ENCODE measurements around the gene HOXC5. TPM values are rescaled to one million over a fixed set of nuclear protein-coding genes. Genes with fewer than 3 reads are reported as not detected.

Gene HOXC5
- total RNA-seq, 3 donors from 2014 or later: not detected

GRCh38 chr12:54036620-54037359 lies 3.9 kb downstream of the HOXC5 start:
- intact Hi-C loops (cut with DNase I, micrococcal nuclease): no loop called here
- no peaks in the 10 kb centered on the region for H3K36me3 ChIP-seq (ENCODE audit: low read depth)
- H3K4me3 ChIP-seq: no peak overlapping the region
- no peak for DNase-seq
- no peak for TF ChIP-seq CTCF (IDR thresholded peaks at IDR 0.05)
- no peaks in the 10 kb centered on the region for H3K9me3 ChIP-seq
- no peak for ATAC-seq
- peaks cover 8% of the 10 kb centered on the region for H3K4me1 ChIP-seq (ENCODE audit: low read depth)

- peaks cover 8% of the 10 kb centered on the region for H3K4me1 ChIP-seq (ENCODE audit: low read depth)
- H3K36me3 ChIP-seq (ENCODE audit: low read depth): no peaks in the 10 kb centered on the region
- intact Hi-C loops (cut with DNase I, micrococcal nuclease): no loop called here
- no peaks in the 10 kb centered on the region for H3K9me3 ChIP-seq
- no peak overlapping the region for H3K4me3 ChIP-seq
- DNase-seq (no peak), ATAC-seq (peak; percentile 28)
- TF ChIP-seq CTCF (IDR thresholded peaks at IDR 0.05): no peak
These were observed 4.8 kb downstream of the HOXC5 start for GRCh38 chr12:54037360-54038283.

- Histone ChIP-seq H3K9me3 (no peaks in the 10 kb centered on the region), H3K4me3 (no peak overlapping the region), H3K36me3 (ENCODE audit: low read depth) (no peaks in the 10 kb centered on the region), H3K4me1 (ENCODE audit: low read depth) (peaks cover 5% of the 10 kb centered on the region)
- ATAC-seq: no peak
- no peak for DNase-seq
- intact Hi-C loops (cut with DNase I, micrococcal nuclease): no loop called here
- no peak for TF ChIP-seq CTCF (IDR thresholded peaks at IDR 0.05)
These were observed 5.5 kb downstream of the HOXC5 start for GRCh38 chr12:54038284-54038870.

GRCh38 chr12:54038871-54039414 lies 6.1 kb downstream of the HOXC5 start:
- Histone ChIP-seq H3K9me3 (no peaks in the 10 kb centered on the region), H3K4me3 (no peak overlapping the region), H3K36me3 (ENCODE audit: low read depth) (no peaks in the 10 kb centered on the region), H3K4me1 (ENCODE audit: low read depth) (no peaks in the 10 kb centered on the region)
- ATAC-seq (peak; percentile 36), DNase-seq (no peak)
- TF ChIP-seq CTCF (IDR thresholded peaks at IDR 0.05): no peak
- intact Hi-C loops (cut with DNase I, micrococcal nuclease): no loop called here

GRCh38 chr12:54039417-54040147 lies 6.7 kb downstream of the HOXC5 start:
- DNase-seq (no peak), ATAC-seq (no peak)
- Histone ChIP-seq H3K4me3 (no peak overlapping the region), H3K9me3 (no peaks in the 10 kb centered on the region), H3K4me1 (ENCODE audit: low read depth) (no peaks in the 10 kb centered on the region), H3K36me3 (ENCODE audit: low read depth) (no peaks in the 10 kb centered on the region)
- TF ChIP-seq CTCF (IDR thresholded peaks at IDR 0.05): no peak
- intact Hi-C loops (cut with DNase I, micrococcal nuclease): no loop called here

Measured in mucosa of descending colon (tissue), 3 donors.